Breast epithelium (tissue), 3 donors: ENCODE measurements around the gene PAMR1.

Experiments used
- POLR2AphosphoS5 ChIP-seq, 3 donors: sonication (generic); formaldehyde crosslinking; IDR thresholded peaks; one replicate each; pipeline ENCODE4 v1.6.1; 2017; ENCODE audit warnings: antibody characterized with exemption in 3 of 3
- TF ChIP-seq, protein P1 (sequence below), 3 donors: fragments of 450-650 bp; IDR thresholded peaks; one replicate each; pipeline ENCODE4 v1.5.1; 2016 to 2017; ENCODE audit warnings: antibody characterized with exemption in 3 of 3, mild to moderate bottlenecking in 3 of 3, moderate library complexity in 3 of 3

DNA sequence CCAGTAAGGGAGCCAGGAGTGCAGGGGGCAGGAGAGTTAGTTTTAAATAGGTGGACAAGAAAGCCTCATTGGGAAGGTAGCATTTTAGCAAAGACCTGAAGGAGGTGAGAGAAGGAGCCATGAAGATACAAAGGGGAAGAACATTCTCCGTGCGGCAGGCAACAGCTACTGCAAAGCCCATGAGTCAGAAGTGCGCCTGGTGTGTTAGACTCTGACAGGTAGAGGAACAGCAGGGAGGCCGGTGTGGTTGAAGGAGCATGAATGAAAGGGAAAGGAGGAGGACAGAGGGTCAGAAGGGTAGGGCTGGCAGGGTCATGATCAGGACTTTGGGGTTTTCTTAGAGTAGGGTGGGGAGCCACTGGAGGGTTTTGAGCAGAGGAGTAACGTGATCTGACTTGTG is 34.5 kb upstream of the PAMR1 start:
- TF ChIP-seq, protein P1, sequence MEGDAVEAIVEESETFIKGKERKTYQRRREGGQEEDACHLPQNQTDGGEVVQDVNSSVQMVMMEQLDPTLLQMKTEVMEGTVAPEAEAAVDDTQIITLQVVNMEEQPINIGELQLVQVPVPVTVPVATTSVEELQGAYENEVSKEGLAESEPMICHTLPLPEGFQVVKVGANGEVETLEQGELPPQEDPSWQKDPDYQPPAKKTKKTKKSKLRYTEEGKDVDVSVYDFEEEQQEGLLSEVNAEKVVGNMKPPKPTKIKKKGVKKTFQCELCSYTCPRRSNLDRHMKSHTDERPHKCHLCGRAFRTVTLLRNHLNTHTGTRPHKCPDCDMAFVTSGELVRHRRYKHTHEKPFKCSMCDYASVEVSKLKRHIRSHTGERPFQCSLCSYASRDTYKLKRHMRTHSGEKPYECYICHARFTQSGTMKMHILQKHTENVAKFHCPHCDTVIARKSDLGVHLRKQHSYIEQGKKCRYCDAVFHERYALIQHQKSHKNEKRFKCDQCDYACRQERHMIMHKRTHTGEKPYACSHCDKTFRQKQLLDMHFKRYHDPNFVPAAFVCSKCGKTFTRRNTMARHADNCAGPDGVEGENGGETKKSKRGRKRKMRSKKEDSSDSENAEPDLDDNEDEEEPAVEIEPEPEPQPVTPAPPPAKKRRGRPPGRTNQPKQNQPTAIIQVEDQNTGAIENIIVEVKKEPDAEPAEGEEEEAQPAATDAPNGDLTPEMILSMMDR (IDR thresholded peaks at IDR 0.05): no peak
- TF ChIP-seq POLR2AphosphoS5 (IDR thresholded peaks at IDR 0.05): no peak
